Activated B cell treated with CpG ODN at 0.5 μM for 24 hours (primary cell): ENCODE measurements around the gene JMJD7. TPM values are rescaled to one million over a fixed set of nuclear protein-coding genes. Genes with fewer than 3 reads are reported as not detected.

Experiments used
- ATAC-seq: fragments of 200-7000 bp; cut with Tn5 transposase; one replicate; pipeline ENCODE4 v1.10.0; 2021; ENCODE audit warnings: low read depth, mild to moderate bottlenecking, moderate library complexity
- CTCF ChIA-PET: fragments of 350-600 bp; sonication (Branson Sonifier 250); formaldehyde crosslinking; loops from one replicate; lab custom pipeline; 2021; ENCODE audit warnings: antibody characterized with exemption; lab: Charles Lee
- POLR2A ChIA-PET: fragments of 350-600 bp; sonication (Branson Sonifier 250); formaldehyde crosslinking; loops from one replicate; lab custom pipeline; 2021; ENCODE audit warnings: antibody characterized with exemption; lab: Charles Lee
- DNase-seq: peaks from one replicate; pipeline ENCODE4 v3.0.0; 2022
- H3K27ac Mint-ChIP-seq: one replicate; pipeline ENCODE4 v1.8.0; 2020; ENCODE audit warnings: mixed read lengths
- H3K27me3 Mint-ChIP-seq: one replicate; pipeline ENCODE4 v1.8.0; 2021; ENCODE audit warnings: mixed read lengths
- H3K36me3 Mint-ChIP-seq: one replicate; pipeline ENCODE4 v1.8.0; 2021; ENCODE audit warnings: low read depth, mixed read lengths
- H3K4me1 Mint-ChIP-seq: one replicate; pipeline ENCODE4 v1.8.0; 2021; ENCODE audit warnings: mixed read lengths
- H3K4me3 Mint-ChIP-seq: one replicate; pipeline ENCODE4 v1.8.0; 2020; ENCODE audit warnings: mild to moderate bottlenecking, mixed read lengths
- H3K9me3 Mint-ChIP-seq: one replicate; pipeline ENCODE4 v1.8.0; 2020; ENCODE audit warnings: mixed read lengths
- intact Hi-C: fragments of 100-400 bp; cut with micrococcal nuclease; formaldehyde crosslinking; loops from one replicate; pipeline ENCODE4 v1.15.1; 2024
- total RNA-seq: library from RNA; stranded (reverse); gene quantifications from 2 replicates; pipeline ENCODE4 v1.2.3, GENCODE V29; 2022
- TF ChIP-seq, protein P1 (sequence below): fragments of 200-600 bp; IDR thresholded peaks from one replicate; pipeline ENCODE4 v1.8.0; 2022; ENCODE audit warnings: antibody characterized with exemption, mild to moderate bottlenecking

The JMJD7 gene
- total RNA-seq, 1 donor from 2014 or later, result 16.5 TPM

DNA sequence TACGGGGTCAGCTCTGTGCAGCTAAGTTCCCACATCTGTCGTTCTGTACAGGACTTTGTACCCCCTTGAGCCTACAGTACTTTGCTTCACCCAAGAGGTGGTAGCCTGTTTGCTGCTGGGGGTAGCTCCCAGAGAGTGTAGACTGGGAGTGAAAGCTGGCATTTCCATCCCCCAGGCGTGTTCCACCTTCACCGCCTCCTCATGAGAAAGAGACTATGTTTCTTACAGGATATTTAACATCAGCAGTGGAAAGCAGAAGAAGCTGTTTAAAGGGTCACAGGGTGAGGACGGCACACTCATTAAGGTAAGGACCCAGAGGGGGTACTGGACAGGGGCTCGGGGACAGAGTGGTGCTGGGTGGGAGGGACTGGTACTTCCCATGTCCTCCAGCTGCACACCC is 10.1 kb upstream of the JMJD7 start:
- Mint-ChIP-seq H3K4me1 (no peaks in the 10 kb centered on the region), H3K36me3 (peaks cover 82% of the 10 kb centered on the region), H3K4me3 (no peak overlapping the region), H3K27me3 (no peaks in the 10 kb centered on the region), H3K9me3 (no peaks in the 10 kb centered on the region), H3K27ac (no peak overlapping the region)
- POLR2A ChIA-PET, result interaction anchor here (0.6 kb wide), 1 partner anchor 678 kb away, joined by 3 read pairs; the partner anchor contains the start of gene SNAP23
- no peak for ATAC-seq
- DNase-seq, result no peak
- CTCF ChIA-PET, result interaction anchor here (1.0 kb wide), 1 partner anchor 43 kb away, joined by 3 read pairs; the partner anchor contains the start of gene MAPKBP1
- TF ChIP-seq, protein P1, sequence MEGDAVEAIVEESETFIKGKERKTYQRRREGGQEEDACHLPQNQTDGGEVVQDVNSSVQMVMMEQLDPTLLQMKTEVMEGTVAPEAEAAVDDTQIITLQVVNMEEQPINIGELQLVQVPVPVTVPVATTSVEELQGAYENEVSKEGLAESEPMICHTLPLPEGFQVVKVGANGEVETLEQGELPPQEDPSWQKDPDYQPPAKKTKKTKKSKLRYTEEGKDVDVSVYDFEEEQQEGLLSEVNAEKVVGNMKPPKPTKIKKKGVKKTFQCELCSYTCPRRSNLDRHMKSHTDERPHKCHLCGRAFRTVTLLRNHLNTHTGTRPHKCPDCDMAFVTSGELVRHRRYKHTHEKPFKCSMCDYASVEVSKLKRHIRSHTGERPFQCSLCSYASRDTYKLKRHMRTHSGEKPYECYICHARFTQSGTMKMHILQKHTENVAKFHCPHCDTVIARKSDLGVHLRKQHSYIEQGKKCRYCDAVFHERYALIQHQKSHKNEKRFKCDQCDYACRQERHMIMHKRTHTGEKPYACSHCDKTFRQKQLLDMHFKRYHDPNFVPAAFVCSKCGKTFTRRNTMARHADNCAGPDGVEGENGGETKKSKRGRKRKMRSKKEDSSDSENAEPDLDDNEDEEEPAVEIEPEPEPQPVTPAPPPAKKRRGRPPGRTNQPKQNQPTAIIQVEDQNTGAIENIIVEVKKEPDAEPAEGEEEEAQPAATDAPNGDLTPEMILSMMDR, result no peak
- intact Hi-C loops, result no loop called here

DNA sequence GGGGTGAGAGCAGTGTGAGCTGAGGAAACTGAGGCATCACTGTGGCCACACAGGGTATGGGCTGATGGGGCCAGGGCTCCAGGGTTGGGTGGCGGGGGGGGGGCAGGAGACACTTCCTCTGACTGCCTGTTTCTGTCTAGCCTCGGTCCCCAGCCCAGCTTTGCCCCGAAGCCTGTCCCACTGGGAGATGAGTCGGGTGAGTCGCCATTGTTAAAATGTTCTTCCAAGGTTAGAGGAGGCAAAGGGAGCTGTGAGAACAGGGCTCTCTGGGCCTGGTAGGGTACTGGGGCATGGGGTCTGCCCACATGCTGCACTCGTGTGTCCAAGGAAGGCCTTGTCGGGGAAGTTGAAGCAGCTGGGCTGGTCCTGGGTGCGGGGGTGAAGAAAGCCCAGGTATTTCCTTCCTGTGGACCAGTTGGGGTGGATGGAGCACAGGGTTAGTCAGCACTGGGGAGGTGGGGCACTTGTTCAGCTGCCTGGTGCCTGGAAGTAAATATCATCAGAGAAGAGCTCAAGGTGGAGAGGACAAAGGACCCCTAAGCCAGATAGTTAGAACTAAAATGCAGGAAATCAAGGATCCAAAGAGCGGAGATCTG is 8.3 kb upstream of the JMJD7 start:
- Mint-ChIP-seq H3K4me3 (no peak overlapping the region), H3K36me3 (peaks cover 83% of the 10 kb centered on the region), H3K9me3 (no peaks in the 10 kb centered on the region), H3K27me3 (no peaks in the 10 kb centered on the region), H3K4me1 (no peaks in the 10 kb centered on the region), H3K27ac (no peak overlapping the region)
- POLR2A ChIA-PET, result interaction anchor here (0.6 kb wide), 1 partner anchor 9 kb away, joined by 3 read pairs; no protein-coding TSS in a partner anchor
- CTCF ChIA-PET, result interaction anchor here (0.9 to 1.9 kb wide), 2 partner anchors 8 to 353 kb away, joined by 3 to 5 read pairs; no protein-coding TSS in a partner anchor
- no peak for DNase-seq
- intact Hi-C loops, result no loop called here
- TF ChIP-seq, protein P1, result no peak
- no peak for ATAC-seq

DNA sequence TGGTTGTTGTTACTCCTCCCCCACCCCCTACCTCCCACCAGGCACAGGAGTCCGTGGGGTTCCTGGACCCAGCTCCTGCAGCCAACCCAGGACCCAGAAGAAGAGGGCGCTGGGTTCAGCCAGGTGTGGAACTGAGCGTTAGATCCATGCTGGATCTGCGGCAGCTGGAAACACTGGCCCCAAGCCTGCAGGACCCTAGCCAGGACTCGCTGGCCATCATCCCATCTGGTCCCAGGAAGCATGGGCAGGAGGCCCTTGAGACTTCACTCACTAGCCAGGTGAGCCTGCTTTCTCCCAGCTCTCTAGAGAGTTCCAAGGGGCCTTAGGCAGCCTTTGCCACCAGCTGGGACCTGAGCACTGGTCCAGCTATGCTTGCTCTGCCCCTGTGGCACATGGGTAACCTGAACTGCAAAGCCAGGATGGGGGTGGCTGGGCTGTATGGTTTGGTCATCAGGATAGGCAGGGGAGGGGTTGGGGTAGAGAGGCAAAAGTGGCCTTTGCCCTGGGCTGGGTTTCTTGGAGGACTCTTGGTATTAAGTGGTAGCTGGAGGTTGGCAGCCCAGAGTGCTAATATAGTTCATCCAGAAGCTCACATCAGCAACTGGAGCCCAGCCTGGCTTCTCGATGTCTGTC is 7.0 kb upstream of the JMJD7 start:
- ATAC-seq (no peak), DNase-seq (no peak)
- H3K4me1 Mint-ChIP-seq, result no peaks in the 10 kb centered on the region
- H3K4me3 Mint-ChIP-seq, result no peak overlapping the region
- POLR2A ChIA-PET, result interaction anchor here (1.3 kb wide), 1 partner anchor 47 kb away, joined by 4 read pairs; the partner anchor contains the start of gene MAPKBP1
- H3K27me3 Mint-ChIP-seq, result no peaks in the 10 kb centered on the region
- TF ChIP-seq, protein P1, result no peak
- H3K27ac Mint-ChIP-seq, result no peak overlapping the region
- intact Hi-C loops, result no loop called here
- H3K36me3 Mint-ChIP-seq, result peaks cover 74% of the 10 kb centered on the region
- CTCF ChIA-PET, result interaction anchor here (1.9 kb wide), 1 partner anchor 9 kb away, joined by 5 read pairs; no protein-coding TSS in a partner anchor
- no peaks in the 10 kb centered on the region for H3K9me3 Mint-ChIP-seq

DNA sequence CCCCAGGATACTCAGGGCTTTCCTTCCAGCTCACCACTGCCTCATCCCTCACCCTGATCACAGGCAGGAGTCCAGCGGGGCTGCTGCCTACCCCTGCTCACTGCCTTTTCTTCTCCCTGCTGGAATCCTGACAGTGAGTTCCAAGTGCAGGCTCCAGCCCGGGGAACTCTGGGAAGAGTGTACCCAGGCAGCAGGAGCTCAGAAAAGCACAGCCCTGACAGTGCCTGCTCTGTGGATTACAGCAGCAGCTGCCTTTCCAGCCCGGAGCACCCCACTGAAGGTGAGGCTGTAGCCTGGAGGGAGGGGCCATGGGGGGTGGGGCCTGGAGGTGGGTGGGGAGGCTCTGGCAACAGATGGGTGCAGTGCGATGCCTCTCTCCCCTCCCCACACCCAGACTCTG is 6.1 kb upstream of the JMJD7 start:
- CTCF ChIA-PET, result no interaction called here
- Mint-ChIP-seq H3K4me1 (peaks cover 3% of the 10 kb centered on the region), H3K27me3 (no peaks in the 10 kb centered on the region), H3K27ac (no peak overlapping the region), H3K4me3 (no peak overlapping the region), H3K36me3 (peaks cover 66% of the 10 kb centered on the region), H3K9me3 (no peaks in the 10 kb centered on the region)
- POLR2A ChIA-PET, result interaction anchor here (1.3 kb wide), 1 partner anchor 48 kb away, joined by 4 read pairs; the partner anchor contains the start of gene MAPKBP1
- intact Hi-C loops, result no loop called here
- ATAC-seq, result no peak
- TF ChIP-seq, protein P1, result no peak
- no peak for DNase-seq

DNA sequence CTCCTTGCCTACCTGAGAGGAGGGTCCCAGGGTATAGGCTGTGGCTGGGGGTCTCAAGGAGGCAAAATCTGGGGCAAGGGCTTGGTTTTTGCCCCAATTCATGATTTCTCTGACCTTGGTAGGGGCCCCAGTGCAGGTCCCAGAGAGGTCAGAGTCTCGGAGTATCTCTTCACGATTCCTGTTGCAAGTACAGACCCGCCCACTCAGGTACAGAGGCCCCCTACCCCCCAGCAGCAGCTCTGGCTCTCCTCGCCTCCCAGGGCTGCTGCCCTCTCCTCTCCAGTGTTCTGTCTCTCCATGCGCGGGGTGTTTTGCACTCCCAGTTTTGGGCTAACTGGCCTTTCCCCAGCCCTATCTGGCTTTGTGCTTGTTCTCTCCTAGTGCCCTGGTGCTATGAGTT is 5.4 kb upstream of the JMJD7 start:
- ChIA-PET POLR2A (no interaction called here), CTCF (interaction anchor here (1.5 kb wide), 1 partner anchor 82 kb away, joined by 4 read pairs; no protein-coding TSS in a partner anchor)
- intact Hi-C loops, result no loop called here
- H3K27ac Mint-ChIP-seq, result no peak overlapping the region
- no peak overlapping the region for H3K4me3 Mint-ChIP-seq
- TF ChIP-seq, protein P1, result no peak
- no peak for DNase-seq
- no peaks in the 10 kb centered on the region for H3K27me3 Mint-ChIP-seq
- ATAC-seq, result no peak
- H3K36me3 Mint-ChIP-seq, result peaks cover 59% of the 10 kb centered on the region
- no peaks in the 10 kb centered on the region for H3K9me3 Mint-ChIP-seq
- peaks cover 3% of the 10 kb centered on the region for H3K4me1 Mint-ChIP-seq
